Measurements from ENCODE around the gene KCNQ2.

Gene KCNQ2

DNA sequence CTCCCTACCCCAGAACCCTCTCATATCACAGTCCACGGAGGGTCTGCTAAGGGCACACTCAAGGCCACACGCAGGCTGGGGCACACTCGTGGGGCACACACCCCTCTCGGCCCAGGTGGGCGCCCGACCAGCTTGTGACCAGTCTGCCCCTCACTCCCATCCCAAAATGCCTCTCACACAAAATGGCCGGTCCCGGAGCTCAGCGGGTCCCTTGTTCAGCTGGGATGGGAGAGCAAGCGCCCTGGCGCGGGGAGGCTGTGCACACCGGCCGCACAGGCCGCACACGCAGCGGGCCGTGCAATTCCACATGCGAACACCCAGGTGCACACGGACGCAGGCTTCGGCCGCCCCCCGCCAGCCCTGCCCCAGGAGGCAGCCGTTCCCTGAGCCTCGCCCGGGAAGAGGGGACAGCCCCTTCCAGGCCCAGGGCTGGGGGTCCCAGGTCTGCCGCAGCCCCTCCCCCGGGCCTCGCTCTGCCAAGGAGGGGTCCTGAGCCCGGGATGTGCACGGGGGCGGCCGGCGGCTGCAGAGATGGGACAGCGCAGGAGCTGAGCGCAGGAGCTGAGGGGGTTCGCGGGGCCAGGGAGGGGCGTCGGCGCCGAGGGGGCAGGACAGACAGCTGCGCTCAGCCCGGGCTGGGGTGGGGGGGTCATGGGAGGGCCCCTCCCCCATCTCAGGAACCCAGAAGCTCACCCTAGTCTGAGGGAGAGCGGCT is 1.3 kb downstream of the KCNQ2 start:
- DNase-seq (ENCODE audit: low read depth), result no peak

DNA sequence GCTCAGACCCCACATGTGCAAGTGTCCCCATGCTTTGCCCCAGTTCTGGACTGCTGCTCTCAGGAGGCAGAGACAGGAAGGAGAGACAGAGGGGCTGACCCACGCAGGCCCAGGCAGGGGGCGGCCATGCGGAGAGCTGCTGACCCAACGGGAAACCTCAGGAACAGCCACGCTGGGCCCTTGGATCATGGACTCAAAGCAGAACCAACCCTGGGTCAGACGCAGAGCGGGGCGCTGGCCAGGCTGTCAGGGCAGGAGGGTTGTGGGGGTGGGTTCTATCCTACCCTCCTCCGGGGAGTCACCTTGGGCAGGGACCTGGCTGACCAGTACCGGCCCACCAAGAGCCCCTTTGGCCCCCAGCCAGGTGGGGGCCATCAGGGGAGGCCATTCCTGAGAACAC is 2.0 kb downstream of the KCNQ2 start:
- DNase-seq (ENCODE audit: low read depth), result no peak

DNA sequence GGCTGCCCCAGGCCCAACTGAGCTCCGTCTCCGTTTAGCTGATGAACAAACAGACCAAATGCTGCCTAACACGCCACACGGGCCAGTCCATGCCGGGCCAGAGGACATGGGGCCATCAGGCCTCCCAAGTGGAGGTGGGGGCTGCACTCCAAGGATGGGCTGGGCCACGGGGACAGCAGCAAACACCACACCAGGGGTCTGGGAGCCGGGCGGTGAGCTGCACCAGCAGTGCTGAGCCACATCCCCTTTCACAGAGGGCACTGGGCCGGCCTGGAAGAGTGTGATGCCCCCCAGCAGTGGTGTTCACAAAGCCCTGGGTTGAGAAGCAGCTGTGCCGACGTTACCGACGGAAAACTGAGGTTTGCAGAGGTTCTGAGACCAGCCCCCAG is 2.7 kb downstream of the KCNQ2 start:
- no peak for DNase-seq (ENCODE audit: low read depth)

DNA sequence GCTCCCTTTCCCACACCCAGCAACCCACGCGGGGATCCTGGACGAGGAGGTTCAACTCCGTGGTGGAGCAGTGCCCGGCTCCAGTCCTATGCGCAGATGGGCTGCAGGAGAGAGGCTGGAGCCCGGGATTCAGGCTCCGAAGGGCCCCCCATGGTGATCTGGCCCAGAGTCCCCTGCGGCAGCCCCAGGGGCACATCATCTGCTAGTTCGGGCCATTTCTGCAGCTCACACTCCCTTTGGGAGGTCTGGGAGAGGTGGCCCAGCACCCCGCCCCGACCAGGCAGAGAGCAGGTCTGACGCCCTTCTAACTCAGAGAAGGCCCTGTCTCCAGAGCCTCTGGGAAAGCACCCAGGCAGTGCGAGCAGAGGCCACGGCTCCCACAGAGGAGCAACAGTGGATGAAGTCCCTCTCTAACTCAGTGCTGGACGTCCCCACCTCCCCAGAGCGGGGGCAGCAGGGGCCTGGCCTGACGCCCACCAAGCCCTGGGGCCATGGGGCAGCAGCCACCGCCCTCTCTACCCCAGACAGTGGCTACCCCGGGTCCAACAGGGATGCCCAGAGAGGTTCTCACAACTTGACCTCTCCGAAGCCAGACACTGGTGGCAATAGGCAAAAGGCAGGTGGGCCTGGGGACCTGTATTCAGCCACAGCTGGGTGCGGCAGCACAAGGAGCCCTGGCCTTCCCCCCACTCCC is 3.3 kb downstream of the KCNQ2 start:
- DNase-seq (ENCODE audit: low read depth), result no peak

DNA sequence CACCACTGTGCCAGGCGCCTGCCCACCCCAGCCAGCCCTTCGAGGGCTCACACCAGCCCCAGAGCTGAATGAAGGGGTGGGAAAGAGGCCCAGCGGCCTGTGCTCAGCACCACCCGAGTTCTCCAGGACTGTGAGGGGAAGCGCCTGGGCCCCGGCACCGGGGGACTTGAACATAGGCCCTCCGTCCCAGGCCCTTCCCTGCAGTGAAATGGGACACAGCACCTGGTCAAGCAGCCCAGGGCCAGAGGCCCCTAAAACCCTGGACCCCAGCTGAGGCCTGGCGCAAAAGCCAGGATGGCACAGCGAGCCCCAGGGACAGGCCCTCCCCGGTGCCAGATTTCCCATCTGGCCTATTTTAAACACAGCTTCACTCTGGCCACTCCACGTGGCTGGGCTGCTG is 4.0 kb downstream of the KCNQ2 start:
- no peak for DNase-seq (ENCODE audit: low read depth)

DNA sequence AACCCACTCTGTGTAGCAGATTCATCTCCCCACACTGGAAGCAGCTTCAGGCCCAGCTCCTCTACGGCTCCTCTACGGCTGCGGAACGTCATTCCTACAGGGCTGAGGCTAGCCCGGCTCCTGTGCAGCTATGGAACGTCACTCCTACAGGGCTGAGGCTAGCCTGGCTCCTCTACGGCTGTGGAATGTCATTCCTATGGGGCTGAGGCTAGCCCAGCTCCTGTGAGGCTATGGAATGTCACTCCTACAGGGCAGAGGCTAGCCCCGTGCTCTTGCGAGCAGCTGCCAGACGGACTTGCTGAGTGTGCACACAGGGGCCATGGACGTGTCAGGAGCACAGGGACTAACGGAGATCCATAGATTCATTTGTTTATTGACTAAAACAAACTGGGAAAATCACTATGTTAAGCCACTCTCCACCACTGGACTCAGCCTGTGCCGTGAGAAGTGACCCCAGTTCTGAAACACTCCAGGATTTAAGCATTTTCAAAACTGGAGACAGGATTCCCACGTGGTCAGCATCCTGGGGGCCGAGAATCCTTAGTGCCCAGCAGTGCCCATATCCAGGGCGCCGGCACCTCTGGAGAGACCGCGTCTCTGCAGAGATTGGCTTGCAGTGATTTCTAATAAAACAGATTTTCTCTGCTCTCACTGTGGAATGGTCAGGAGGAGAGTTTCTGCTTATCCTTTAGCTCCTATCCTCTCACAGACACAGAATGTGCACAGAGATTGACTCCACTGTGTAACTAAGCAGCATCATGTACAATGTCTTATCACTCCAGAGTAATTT is 5.0 kb downstream of the KCNQ2 start:
- DNase-seq (ENCODE audit: low read depth), result no peak

DNA sequence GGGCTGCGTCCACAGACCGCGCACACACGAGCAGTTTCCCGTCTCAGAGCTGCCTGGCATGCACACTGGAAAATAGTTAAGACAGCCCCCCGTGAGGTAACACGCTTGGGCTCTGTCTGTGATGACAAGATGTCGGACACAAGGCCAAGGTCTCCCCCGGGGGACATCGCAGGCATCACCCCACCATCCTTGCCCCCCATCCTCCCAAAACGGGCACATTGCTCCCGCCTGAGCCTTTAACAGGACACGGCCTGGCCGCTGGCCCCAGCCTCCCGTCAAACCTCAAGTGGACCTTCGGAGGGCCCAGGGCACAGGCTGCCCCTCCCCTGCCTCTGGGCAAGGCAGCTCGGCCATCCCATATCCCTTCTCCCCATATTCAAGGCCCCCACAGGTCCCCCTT is 5.6 kb downstream of the KCNQ2 start:
- no peak for DNase-seq (ENCODE audit: low read depth)

DNA sequence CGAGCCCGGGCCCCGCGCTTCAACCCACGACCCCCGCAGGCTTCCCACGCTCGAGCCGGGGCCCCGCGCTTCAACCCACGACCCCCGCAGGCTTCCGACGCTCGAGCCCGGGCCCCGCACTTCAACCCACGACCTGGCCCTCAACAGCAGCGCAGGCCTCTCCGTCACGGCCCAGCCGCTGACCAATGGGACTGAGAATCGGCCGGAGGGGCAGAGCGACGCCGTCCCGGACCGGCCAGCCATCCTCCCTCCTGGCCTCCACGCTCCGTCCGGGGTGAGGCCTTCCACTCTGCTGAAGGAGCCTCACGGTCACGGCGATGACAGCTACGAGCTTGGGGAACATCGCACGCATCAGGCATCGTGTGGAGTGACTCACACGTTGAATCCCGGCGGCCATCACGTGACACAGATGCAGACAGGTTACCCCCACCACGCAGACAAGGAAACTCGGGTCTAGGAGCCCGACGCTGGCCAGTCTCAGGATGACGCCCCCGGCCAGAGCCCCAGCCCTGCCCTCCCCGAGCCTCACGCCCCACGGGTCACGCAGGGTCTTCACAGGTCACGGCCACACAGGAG is 6.1 kb downstream of the KCNQ2 start:
- no peak for DNase-seq (ENCODE audit: low read depth)

DNA sequence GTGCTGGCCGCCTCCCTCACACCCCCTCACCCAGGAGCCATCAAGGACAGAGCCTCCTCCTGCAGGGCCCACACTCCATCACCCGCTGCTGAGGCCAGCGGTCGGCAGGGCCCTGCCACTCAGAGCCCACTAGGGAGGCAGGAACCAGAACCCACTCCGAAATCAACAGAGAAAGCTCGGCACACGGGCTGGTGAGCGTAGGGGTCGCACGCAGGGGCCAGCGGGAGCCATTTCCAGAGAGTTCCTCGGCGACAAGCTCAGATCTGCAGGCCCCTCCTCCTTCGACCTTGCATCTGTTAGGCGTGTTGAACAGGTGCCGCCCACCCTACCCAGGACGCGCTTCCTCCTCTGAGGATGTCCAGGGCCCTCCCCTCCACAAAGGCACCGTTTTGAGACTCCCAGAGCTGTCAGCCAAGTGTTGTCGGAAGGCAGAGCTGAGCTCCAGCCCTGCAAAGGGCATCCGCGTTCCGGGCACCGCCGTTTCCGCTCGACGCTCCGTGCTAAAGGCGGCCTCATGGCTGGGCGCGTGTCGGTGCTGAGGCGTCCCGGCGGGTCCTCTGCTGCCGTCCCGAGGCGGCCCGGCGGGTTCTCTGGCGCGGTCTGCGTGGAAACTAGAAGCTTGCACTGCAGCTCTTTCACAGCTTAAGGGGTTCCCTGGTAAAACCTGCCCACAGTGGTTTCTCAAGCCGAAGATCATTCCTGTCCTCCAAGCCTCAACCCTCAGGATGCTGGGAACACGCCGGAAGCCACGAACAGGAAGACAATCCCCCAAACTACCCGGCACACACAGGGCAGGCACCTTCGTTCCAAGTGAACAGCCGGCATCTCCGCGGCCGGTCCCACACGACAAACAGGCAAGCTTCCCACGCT is 6.8 kb downstream of the KCNQ2 start:
- no peak for DNase-seq (ENCODE audit: low read depth)

DNA sequence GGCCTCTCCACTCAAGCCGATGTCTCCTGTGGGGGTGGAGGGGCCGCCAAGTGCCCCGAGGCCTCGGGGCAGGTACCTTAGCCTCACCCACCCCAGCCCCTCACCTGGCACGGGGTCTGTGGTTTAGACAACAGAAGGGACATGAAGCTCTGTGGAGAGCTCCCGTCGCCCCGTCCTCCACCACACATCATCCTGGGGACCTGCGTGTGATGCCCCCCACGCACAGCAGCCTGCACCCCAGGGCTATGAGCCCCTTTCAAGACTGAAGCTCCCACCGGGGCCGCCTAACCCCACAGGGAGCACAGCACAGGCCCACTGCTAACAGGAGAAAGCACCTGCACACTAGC is 8.2 kb downstream of the KCNQ2 start:
- DNase-seq (ENCODE audit: low read depth), result no peak

DNA sequence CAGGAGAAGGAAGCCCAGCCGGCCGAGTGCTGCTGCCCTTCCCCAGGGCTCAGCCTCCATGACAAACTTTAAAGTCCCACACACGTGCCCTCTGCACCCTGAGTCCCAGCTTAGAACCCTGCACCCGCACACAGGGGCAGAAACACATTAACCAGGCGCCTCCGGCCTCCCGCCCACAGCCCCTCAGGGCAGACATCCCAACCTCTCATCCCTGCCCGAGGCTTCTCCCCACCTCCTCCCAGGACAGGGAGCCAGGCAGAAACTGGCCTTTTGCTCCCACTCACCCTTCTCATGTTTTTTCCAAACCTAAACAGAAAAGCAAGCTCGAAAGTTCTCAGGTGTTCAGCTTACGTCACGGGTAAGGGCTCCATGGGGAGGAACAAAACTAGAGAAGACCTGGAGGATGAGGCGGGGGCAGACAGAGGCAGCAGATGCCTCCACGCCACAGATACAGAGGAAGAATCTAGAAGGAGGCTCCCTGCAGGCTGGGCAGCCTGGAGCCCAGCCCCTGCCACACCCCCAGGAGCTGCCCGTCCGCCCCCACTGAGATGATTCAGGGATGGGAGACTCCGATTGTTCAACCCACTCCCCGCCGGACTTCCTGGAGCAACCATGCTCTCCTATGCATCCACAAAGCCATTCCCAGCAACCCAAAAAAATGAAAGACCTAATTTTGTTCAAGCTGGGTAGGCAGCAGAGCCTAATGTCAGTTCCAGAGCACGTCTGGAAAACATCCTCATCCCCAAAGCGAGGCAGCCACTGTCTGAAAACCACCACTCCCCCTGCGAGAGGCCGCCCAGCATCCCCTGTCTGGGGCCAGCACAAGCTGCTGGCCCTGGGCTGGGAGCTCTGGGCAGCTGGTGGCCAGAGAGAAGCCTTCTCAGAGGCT is 8.8 kb downstream of the KCNQ2 start:
- DNase-seq (ENCODE audit: low read depth), result no peak

DNA sequence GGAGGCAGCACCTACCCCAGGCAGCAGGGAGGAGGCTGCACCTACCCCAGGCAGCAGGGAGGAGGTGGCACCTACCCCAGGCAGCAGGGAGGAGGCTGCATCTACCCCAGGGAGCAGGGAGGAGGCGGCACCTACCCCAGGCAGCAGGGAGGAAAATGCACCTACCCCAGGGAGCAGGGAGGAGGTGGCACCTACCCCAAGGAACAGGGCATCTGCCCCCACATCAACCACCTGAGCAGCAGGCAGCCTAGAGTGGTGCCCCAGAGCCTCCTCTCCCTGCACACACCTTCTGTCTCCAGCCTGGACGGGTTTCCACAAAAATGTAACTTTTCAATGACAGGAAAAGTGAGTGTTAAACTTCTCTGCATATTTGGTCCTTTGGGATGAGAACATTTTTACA is 10.2 kb downstream of the KCNQ2 start:
- no peak for DNase-seq (ENCODE audit: low read depth)

DNA sequence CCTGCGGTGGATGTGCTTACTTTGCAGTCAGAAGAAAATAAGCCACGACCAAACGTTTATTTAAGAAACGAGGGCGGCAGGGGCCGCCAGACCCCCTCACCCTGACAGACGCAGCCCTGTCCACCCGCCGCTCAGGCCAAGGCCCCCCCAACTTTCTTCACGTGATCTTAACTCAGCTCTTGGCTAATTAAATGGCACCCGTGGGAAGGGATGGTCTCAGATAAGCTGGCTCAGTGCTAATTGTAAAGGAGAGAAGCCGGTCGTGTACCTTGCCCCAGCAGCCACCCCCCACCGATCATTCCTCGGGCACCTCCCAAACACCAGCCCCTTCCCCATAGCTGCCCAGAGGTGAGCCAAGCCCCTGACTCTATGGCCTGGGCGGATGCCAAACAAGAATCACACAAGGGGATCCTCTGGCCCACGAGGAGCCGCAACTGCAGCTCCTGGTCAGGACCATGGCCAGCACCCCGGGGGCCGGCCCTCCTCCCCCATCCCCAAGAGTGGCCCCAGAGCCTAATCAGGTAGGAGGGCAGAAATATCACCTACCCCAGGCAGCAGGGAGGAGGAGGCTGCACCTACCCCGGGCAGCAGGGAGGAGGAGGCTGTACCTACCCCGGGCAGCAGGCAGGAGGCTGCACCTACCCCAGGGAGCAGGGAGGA is 11.2 kb downstream of the KCNQ2 start:
- no peak for DNase-seq (ENCODE audit: low read depth)

DNA sequence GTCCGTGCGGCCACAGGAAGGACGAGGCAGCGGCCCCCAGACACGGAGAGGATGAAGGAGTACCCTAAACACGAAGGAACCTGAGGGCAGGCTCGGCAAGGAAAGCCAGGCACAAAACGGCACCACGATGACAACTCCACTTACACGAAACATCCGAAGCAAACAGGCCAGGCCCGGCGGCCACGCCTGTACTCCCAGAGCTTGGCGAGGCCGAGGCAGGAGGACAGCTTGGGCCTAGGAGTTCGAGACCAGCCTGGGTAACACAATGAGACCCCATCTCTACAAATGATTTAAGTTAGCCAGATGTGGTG is 13.4 kb downstream of the KCNQ2 start:
- DNase-seq (ENCODE audit: low read depth), result no peak

DNA sequence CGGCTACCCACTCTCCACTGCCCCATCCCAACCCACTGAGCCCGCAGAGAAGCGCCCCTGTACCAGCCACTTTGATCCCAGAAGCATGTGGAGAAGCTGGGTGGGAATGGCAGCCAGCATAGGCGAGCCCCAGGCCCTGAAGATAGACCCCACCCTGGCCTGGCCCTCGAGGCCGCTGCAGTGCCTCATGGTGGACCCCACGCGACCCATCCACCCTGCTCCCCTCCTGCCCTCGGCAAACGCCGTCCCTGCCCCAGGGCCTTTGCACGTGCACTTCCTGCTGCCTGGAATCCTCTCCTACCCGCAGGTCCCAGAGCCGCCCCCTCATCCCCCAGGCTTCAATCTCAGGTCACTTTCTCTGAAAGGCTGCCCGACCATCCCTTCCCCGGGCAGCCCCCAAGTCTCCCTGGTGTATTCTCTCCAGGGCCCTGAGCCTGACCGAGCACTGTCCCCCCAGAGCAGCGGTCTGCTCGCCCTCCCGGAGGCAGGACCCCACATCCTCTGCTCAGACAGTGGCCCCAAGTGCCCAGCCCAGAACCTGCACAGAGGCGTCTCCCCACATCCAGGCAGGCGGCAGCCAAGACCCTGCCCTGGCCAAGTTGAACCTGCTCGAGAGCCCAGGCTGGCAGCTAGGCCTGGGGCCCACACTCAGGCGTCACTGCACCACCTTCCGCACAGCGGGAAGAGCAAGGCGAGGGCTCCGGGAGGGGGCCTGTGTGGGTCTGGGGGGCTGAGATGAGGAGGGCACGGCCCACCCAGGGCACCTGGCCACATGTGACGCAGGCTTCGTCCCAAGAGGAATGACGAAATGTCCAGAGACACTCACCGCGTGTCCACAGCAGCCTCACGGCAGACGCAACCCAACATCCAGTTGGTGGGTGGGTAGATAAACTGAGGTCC is 14.0 kb downstream of the KCNQ2 start:
- no peak for DNase-seq (ENCODE audit: low read depth)

DNA sequence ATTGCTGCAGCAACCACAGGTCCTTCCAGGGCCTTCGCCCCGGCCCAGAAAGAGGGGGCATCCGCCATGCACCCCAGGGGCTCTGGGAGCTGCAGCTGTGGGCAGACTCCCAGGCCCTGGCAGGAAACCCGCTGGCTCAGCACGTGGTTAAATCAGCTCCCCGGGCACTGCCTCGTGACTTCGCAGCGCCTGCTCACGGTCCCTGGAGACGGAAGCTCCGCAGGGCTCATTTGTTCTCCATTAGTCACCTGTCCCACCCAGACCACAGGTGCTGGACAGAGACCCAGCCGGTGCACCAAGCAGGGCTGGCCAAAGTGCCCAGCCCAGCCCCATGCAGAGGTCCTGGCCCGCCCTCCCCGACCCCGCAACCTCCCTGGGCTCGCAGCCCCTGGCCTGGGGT is 14.7 kb downstream of the KCNQ2 start:
- DNase-seq (ENCODE audit: low read depth), result no peak

DNA sequence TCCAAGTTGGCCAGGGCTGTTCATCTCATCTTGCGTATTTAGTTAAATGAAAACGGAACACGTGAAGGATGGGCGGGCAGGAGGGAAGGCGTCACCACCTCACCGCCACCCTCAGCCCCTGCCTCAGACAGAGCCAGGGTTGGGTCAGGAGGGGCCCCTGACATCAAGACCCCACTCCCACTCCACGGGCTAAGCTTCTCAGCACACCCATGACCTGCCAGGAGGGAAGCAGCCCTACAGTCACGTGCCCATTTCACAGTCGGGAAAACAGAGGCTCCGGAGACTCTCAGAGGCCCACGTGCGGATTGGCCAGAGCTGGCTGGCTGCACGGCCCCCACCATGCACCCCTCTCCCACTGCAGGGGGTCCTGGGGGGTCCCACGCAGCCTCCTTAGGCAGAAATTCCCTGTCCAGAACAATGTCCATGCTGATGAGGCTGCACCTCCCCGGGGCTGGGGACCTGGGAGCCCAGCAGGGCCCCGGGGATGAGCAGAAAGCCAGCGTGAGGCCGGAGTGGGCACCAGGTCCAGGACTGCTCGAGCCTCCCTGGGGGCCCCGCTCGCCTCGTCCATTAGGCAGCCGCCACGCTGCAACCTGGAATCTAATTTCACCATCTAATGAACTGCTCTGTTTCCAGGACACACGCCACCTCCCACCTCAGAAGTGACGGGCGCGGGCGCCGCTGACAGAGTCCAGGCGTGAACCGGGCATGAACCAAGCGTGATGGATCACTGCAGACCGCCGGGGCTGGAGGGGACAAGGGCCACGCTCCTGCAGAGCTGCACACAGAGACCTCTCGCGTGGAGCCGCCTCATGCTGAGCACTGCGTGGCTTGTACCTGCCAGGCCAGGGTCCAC is 15.8 kb downstream of the KCNQ2 start:
- DNase-seq (ENCODE audit: low read depth), result no peak

DNA sequence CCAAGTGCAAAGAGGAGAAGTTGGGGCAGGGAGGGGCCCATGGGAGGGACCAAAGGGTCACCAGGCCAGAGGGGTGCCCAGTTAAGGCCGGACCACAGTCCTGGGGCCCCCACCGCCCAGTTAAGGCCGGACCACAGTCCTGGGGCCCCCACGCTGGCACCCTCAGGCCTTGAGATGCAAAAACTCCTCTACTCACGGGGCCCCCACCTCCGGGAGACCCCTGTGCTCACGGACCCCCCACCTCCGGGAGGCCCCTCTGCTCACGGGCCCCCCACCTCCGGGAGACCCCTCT is 16.9 kb downstream of the KCNQ2 start:
- no peak for DNase-seq (ENCODE audit: low read depth)

Measured in stimulated activated CD8-positive, alpha-beta memory T cell treated with anti-CD3 and anti-CD28 coated beads, Interleukin-15, amount 100 ng/mL, for 1 hour (primary cell).